Stomach (tissue), 4 donors: ENCODE data around the gene RSPH9.

Source experiments
- EP300 ChIP-seq: sonication (generic); formaldehyde crosslinking; IDR thresholded peaks from one replicate; pipeline ENCODE4 v1.6.1; 2017; ENCODE audit warnings: antibody characterized with exemption
- POLR2A ChIP-seq, 4 donors: fragments of 450-650 bp; IDR thresholded peaks; one replicate each; pipeline ENCODE4 v1.6.1; 2016; ENCODE audit warnings: antibody characterized with exemption in 4 of 4, control low read depth in 2 of 4, mild to moderate bottlenecking in 1 of 4, moderate library complexity in 1 of 4
- POLR2AphosphoS5 ChIP-seq, 3 donors: sonication (generic); formaldehyde crosslinking; IDR thresholded peaks; one replicate each; pipeline ENCODE4 v1.6.1; 2016; ENCODE audit warnings: antibody characterized with exemption in 3 of 3
- TF ChIP-seq, protein P1 (sequence below), 7 experiments: fragments of 450-650 bp in 4 of 7; fragments of 200-600 bp in 3 of 7; sonication (generic) in 3 of 7; IDR thresholded peaks; one replicate each; pipeline ENCODE4 v1.5.1; 2016 to 2019; ENCODE audit warnings: antibody characterized with exemption in 7 of 7, control low read depth in 2 of 7, mild to moderate bottlenecking in 1 of 7

DNA sequence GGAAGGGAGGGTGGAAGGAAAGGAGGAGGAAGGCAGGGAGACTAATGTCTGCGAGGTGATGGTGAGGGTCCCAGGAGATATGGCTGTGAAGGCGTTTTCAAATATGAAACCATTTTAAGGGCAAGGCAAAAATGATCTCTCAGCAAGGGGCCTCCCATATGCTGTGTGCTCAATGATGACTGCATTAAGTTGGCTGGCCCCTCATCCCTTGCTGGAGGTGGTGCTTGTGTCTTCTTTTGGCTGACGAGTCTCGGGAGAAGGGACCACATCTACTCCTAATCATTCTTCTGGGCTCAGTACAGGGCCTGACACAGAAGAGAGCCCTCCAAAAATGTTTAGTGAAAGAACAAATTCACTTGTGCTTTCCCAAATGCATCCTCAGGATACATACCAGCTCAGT, 65.7 kb downstream of the RSPH9 start:
- TF ChIP-seq, protein P1, sequence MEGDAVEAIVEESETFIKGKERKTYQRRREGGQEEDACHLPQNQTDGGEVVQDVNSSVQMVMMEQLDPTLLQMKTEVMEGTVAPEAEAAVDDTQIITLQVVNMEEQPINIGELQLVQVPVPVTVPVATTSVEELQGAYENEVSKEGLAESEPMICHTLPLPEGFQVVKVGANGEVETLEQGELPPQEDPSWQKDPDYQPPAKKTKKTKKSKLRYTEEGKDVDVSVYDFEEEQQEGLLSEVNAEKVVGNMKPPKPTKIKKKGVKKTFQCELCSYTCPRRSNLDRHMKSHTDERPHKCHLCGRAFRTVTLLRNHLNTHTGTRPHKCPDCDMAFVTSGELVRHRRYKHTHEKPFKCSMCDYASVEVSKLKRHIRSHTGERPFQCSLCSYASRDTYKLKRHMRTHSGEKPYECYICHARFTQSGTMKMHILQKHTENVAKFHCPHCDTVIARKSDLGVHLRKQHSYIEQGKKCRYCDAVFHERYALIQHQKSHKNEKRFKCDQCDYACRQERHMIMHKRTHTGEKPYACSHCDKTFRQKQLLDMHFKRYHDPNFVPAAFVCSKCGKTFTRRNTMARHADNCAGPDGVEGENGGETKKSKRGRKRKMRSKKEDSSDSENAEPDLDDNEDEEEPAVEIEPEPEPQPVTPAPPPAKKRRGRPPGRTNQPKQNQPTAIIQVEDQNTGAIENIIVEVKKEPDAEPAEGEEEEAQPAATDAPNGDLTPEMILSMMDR (IDR thresholded peaks at IDR 0.05) = no peak
- TF ChIP-seq POLR2A (IDR thresholded peaks at IDR 0.05) (no peak), POLR2AphosphoS5 (IDR thresholded peaks at IDR 0.05) (no peak), EP300 (no peak)
